HepG2 (cell line): ENCODE data around the gene TCF7L2.

Experiments
- BRCA1 ChIP-seq: sonication (generic); formaldehyde crosslinking; IDR thresholded peaks from 2 replicates; pipeline ENCODE4 v1.4.0; 2020; ENCODE audit warnings: missing genetic modification reagents
- CTCF ChIP-seq: sonication (generic); formaldehyde crosslinking; IDR thresholded peaks from 2 replicates; pipeline ENCODE4 v1.5.0; 2020; ENCODE audit warnings: mild to moderate bottlenecking, missing genetic modification reagents, moderate library complexity
- EZH2 ChIP-seq: conservative IDR thresholded peaks from 2 replicates; pipeline ENCODE4 v1.6.1; 2012; ENCODE audit warnings: mild to moderate bottlenecking, low read depth, low read length, moderate library complexity
- FOXJ3 ChIP-seq: sonication (generic); formaldehyde crosslinking; IDR thresholded peaks from 2 replicates; pipeline ENCODE4 v1.4.0; 2020; ENCODE audit warnings: missing genetic modification reagents, mild to moderate bottlenecking, borderline replicate concordance
- LBX2 ChIP-seq: sonication (generic); formaldehyde crosslinking; IDR thresholded peaks from 2 replicates; pipeline ENCODE4 v1.5.0; 2020; ENCODE audit warnings: missing genetic modification reagents, mild to moderate bottlenecking, borderline replicate concordance
- MYPOP ChIP-seq: sonication (generic); formaldehyde crosslinking; IDR thresholded peaks from 2 replicates; pipeline ENCODE4 v1.8.1; 2023; ENCODE audit warnings: mild to moderate bottlenecking, moderate library complexity, missing genetic modification reagents
- NCOA1 ChIP-seq: sonication (generic); formaldehyde crosslinking; IDR thresholded peaks from 2 replicates; pipeline ENCODE4 v1.9.0; 2021; ENCODE audit warnings: missing genetic modification reagents
- POLR2AphosphoS5 ChIP-seq: IDR thresholded peaks from 2 replicates; pipeline ENCODE4 v1.6.1; 2012; ENCODE audit warnings: low read depth, low read length
- RXRA ChIP-seq: sonication (generic); formaldehyde crosslinking; IDR thresholded peaks from 2 replicates; pipeline ENCODE4 v1.5.1; 2020; ENCODE audit warnings: missing genetic modification reagents
- ZFP1 ChIP-seq: IDR thresholded peaks from 2 replicates; pipeline ENCODE4 v1.6.1; 2016
- ZNF263 ChIP-seq: sonication (generic); formaldehyde crosslinking; IDR thresholded peaks from 2 replicates; pipeline ENCODE4 v1.4.0; 2020; ENCODE audit warnings: missing genetic modification reagents
- ZNF280D ChIP-seq: sonication (generic); formaldehyde crosslinking; IDR thresholded peaks from 2 replicates; pipeline ENCODE4 v1.5.1; 2020; ENCODE audit warnings: mild to moderate bottlenecking, missing genetic modification reagents
- ZNF747 ChIP-seq: sonication (generic); formaldehyde crosslinking; IDR thresholded peaks from 2 replicates; pipeline ENCODE4 v1.8.1; 2023; ENCODE audit warnings: missing genetic modification reagents, mild to moderate bottlenecking, borderline replicate concordance

GRCh38 chr10:113001599-113002448, 51.8 kb downstream of the TCF7L2 start:
- no peak for TF ChIP-seq FOXJ3
- TF ChIP-seq BRCA1 (CRISPR knock-in tag), result no peak
- TF ChIP-seq RXRA (CRISPR knock-in tag), result no peak
- no peak for TF ChIP-seq LBX2 (CRISPR knock-in tag)
- TF ChIP-seq NCOA1 (CRISPR knock-in tag), result no peak
- TF ChIP-seq CTCF (CRISPR knock-in tag), result no peak
- no peak for TF ChIP-seq POLR2AphosphoS5
- no peak for TF ChIP-seq EZH2
- TF ChIP-seq ZFP1, result no peak
- TF ChIP-seq MYPOP (CRISPR knock-in tag), result no peak
- TF ChIP-seq ZNF747 (CRISPR knock-in tag), result no peak
- no peak for TF ChIP-seq ZNF263 (CRISPR knock-in tag)
- no peak for TF ChIP-seq ZNF280D
